ENCODE measurements around the gene SCARB1.
"Not testable (repeated sequence)": the region's sequence is repeated elsewhere in the genome, so short reads cannot be mapped to it uniquely, and the experiment has no call there.

Gene SCARB1

GRCh38 chr12:124883263-124884130 is 19.8 kb upstream of the SCARB1 start:
- no peak for DNase-seq

GRCh38 chr12:124881123-124881522 is 17.5 kb upstream of the SCARB1 start:
- no peak for DNase-seq

- DNase-seq: not testable (repeated sequence)
Observed at GRCh38 chr12:124880335-124880734, 16.7 kb upstream of the SCARB1 start.

- no peak for DNase-seq
Observed at GRCh38 chr12:124878795-124879516, 15.3 kb upstream of the SCARB1 start.

- no peak for DNase-seq
Observed at GRCh38 chr12:124877423-124877822, 13.8 kb upstream of the SCARB1 start.

GRCh38 chr12:124876171-124876570 is 12.5 kb upstream of the SCARB1 start:
- no peak for DNase-seq

GRCh38 chr12:124875803-124876132 is 12.1 kb upstream of the SCARB1 start:
- no peak for DNase-seq

GRCh38 chr12:124874988-124875802 is 11.5 kb upstream of the SCARB1 start:
- no peak for DNase-seq

- DNase-seq: no peak
Observed at GRCh38 chr12:124874188-124874587, 10.5 kb upstream of the SCARB1 start.

GRCh38 chr12:124872068-124872719 is 8.5 kb upstream of the SCARB1 start:
- no peak for DNase-seq

- no peak for DNase-seq
Observed at GRCh38 chr12:124871297-124871696, 7.6 kb upstream of the SCARB1 start.

- no peak for DNase-seq
Observed at GRCh38 chr12:124870515-124870914, 6.9 kb upstream of the SCARB1 start.

GRCh38 chr12:124869059-124869665 is 5.5 kb upstream of the SCARB1 start:
- no peak for DNase-seq

GRCh38 chr12:124868252-124869058 is 4.8 kb upstream of the SCARB1 start:
- no peak for DNase-seq

- DNase-seq: no peak
Observed at GRCh38 chr12:124867401-124867930, 3.8 kb upstream of the SCARB1 start.

GRCh38 chr12:124866883-124867400 is 3.3 kb upstream of the SCARB1 start:
- no peak for DNase-seq

GRCh38 chr12:124866195-124866882 is 2.7 kb upstream of the SCARB1 start:
- DNase-seq: no peak

- DNase-seq: no peak
Observed at GRCh38 chr12:124865728-124866127, 2.1 kb upstream of the SCARB1 start.

- no peak for DNase-seq
Observed at GRCh38 chr12:124864326-124864752, 675 bp upstream of the SCARB1 start.

- no peak for DNase-seq
Observed at GRCh38 chr12:124862768-124863415, 772 bp downstream of the SCARB1 start.

Data from activated T-cell treated with anti-CD3 and anti-CD28 coated beads for 4 hours (primary cell).